COLO668 (cell line): ENCODE measurements around the gene TBP.
"Not testable (repeated sequence)": the region's sequence is repeated elsewhere in the genome, so short reads cannot be mapped to it uniquely, and the experiment has no call there.

Source experiments
- DNase-seq: peaks from one replicate; lab custom pipeline; 2025; ENCODE audit not compliant: unreplicated experiment; lab: John Stamatoyannopoulos, UW

TBP gene

DNA sequence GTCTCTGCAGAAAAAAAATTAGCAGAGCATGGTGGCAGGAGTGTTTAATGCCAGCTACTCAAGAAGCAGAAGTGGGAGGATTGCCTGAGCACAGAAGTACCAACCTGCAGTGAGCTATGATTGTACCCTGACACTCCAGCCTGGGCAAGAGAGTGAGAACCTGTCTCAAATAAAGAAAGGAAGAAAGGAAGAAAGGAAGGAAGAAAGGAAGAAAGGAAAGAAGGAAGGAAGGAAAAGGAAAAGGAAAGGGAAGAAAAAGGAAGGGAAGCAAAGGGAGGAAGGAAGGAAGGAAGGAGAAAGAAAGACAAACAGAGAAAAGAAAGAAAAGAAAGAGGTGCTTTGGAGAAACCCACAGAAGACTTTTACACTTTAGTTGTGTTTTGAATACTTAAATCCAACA is 43.1 kb downstream of the TBP start:
- DNase-seq: no peak

DNA sequence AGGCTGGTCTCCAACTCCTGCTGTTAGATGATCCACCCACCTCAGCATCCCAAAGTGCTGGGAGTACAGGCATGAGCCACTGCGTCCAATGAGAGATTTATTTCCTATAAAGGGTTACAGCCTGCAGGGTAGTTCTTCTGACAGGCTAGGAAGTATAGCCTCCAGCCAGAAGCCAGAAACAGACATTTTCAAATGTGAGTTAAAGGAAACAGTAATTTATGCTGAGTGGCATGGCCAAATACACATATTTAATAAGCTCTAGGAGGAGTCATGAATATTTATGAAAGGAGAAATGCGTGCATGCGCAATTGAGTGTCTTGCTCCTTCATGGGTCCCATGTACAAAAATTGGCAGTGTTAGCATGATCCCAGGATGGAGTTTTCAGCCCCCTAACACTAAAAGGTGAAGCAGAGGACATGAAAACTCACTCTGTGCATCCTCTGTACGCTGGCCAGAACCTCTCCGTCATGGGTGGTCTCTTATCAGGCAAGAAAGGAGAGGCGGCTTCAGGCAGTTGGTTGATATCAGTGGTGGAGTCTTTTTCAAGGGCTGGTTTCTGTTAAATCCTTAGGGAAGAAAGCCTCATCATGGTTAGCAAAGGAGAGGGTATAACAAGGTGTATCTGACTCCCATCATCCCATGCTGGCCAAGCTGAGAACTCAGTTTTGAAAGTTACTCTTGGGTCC is 51.5 kb downstream of the TBP start:
- no peak for DNase-seq

GRCh38 chr6:170609225-170609624 is 55.1 kb downstream of the TBP start:
- not testable (repeated sequence) for DNase-seq

GRCh38 chr6:170612256-170612804 is 58.2 kb downstream of the TBP start:
- DNase-seq: not testable (repeated sequence)

DNA sequence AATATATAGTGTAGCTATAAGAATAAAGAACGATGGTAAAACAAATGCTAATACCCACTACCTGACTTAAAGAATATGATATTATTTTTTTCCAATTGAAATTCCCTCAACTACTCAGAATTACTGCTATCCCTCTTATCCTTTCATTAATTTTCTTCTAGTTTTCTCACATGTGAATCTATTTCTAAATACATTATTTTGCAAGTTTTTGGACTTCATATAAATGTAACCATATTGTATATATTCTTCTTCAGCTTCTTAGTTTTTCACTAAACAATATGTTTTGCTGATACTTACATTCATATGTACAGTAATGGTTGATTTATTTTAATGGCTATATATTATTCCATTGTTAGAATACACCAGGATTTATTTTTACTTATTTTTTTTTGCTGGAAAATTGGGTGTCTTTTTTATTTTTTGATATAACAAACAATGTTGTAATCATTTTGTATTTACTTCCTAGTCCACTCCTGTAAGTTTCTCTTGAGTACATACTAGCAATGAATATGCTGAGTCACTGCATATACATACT is 61.9 kb downstream of the TBP start:
- not testable (repeated sequence) for DNase-seq
